GM10847 (cell line): ENCODE data around the gene DEDD.
A peak's percentile ranks its signal among the peaks of the same experiment; 100 is the strongest.

Experiments used
- POLR2A ChIP-seq: IDR thresholded peaks from 2 replicates; pipeline ENCODE4 v1.6.1; 2011; ENCODE audit not compliant: insufficient read length; ENCODE audit errors: extremely low read depth

Gene DEDD

GRCh38 chr1:161166669-161167548 is 34.4 kb upstream of the DEDD start:
- TF ChIP-seq POLR2A: no peak

- TF ChIP-seq POLR2A: peak; percentile 85
These were observed 33.5 kb upstream of the DEDD start, which contains the start of gene PPOX for GRCh38 chr1:161165742-161166668. PPOX (plus strand) TSS chr1:161166426; CDS start chr1:161166848, 422 bp downstream.

GRCh38 chr1:161164901-161165610 is 32.6 kb upstream of the DEDD start:
- TF ChIP-seq POLR2A: no peak

GRCh38 chr1:161163793-161164192 is 31.3 kb upstream of the DEDD start:
- no peak for TF ChIP-seq POLR2A

GRCh38 chr1:161162806-161163205 is 30.3 kb upstream of the DEDD start:
- TF ChIP-seq POLR2A: no peak

- no peak for TF ChIP-seq POLR2A
These were observed 29.6 kb upstream of the DEDD start for GRCh38 chr1:161162052-161162451.

GRCh38 chr1:161161652-161162051 is 29.2 kb upstream of the DEDD start:
- TF ChIP-seq POLR2A: no peak

- TF ChIP-seq POLR2A: no peak
These were observed 28.2 kb upstream of the DEDD start for GRCh38 chr1:161160671-161161145.

GRCh38 chr1:161159913-161160243 is 27.4 kb upstream of the DEDD start:
- no peak for TF ChIP-seq POLR2A

- peak; percentile 68 for TF ChIP-seq POLR2A
These were observed 26.8 kb upstream of the DEDD start, which contains the start of gene USP21 for GRCh38 chr1:161159087-161159912. USP21 (plus strand) TSS chr1:161159500; CDS start chr1:161160641, 1,141 bp downstream.

- no peak for TF ChIP-seq POLR2A
These were observed 26.0 kb upstream of the DEDD start for GRCh38 chr1:161158316-161159010.

GRCh38 chr1:161157867-161158266 is 25.4 kb upstream of the DEDD start:
- no peak for TF ChIP-seq POLR2A

GRCh38 chr1:161153682-161154337 is 21.3 kb upstream of the DEDD start, which contains the start of gene UFC1:
UFC1 (plus strand) TSS chr1:161153978; CDS start chr1:161153998, 20 bp downstream.
- peak; percentile 83 for TF ChIP-seq POLR2A
